Activated CD4-positive, alpha-beta T cell treated with anti-CD3 and anti-CD28 coated beads, Interleukin-2, amount 10 ng/mL, durations not matched to agents 24 days and 14 days (primary cell): ENCODE results near the gene MTG1. TPM values are rescaled to one million over a fixed set of nuclear protein-coding genes. Genes with fewer than 3 reads are reported as not detected.
A peak's percentile ranks its signal among the peaks of the same experiment; 100 is the strongest.
"Not testable (repeated sequence)": the region's sequence is repeated elsewhere in the genome, so short reads cannot be mapped to it uniquely, and the experiment has no call there.

Experiments used
- DNase-seq: peaks from one replicate; pipeline ENCODE4 v3.0.0; 2022
- H3K27ac Mint-ChIP-seq: one replicate; pipeline ENCODE4 v1.8.0; 2022; ENCODE audit warnings: mild to moderate bottlenecking, mixed read lengths
- H3K27me3 Mint-ChIP-seq: one replicate; pipeline ENCODE4 v1.8.0; 2022; ENCODE audit warnings: mixed read lengths
- H3K36me3 Mint-ChIP-seq: one replicate; pipeline ENCODE4 v1.8.0; 2022; ENCODE audit warnings: low read depth, mild to moderate bottlenecking, mixed read lengths
- H3K4me1 Mint-ChIP-seq: one replicate; pipeline ENCODE4 v1.8.0; 2021; ENCODE audit warnings: mixed read lengths
- H3K4me3 Mint-ChIP-seq: one replicate; pipeline ENCODE4 v1.8.0; 2022; ENCODE audit warnings: mild to moderate bottlenecking, moderate library complexity, mixed read lengths
- H3K9me3 Mint-ChIP-seq: one replicate; pipeline ENCODE4 v1.8.0; 2021; ENCODE audit warnings: mixed read lengths
- intact Hi-C: fragments of 100-400 bp; cut with micrococcal nuclease; formaldehyde crosslinking; loops from one replicate; pipeline ENCODE4 v1.15.1; 2023
- total RNA-seq: library from RNA; stranded (reverse); gene quantifications from 2 replicates; pipeline ENCODE4 v1.2.3, GENCODE V29; 2022

Gene MTG1
- total RNA-seq, 1 donor from 2014 or later = 66.8 TPM

DNA sequence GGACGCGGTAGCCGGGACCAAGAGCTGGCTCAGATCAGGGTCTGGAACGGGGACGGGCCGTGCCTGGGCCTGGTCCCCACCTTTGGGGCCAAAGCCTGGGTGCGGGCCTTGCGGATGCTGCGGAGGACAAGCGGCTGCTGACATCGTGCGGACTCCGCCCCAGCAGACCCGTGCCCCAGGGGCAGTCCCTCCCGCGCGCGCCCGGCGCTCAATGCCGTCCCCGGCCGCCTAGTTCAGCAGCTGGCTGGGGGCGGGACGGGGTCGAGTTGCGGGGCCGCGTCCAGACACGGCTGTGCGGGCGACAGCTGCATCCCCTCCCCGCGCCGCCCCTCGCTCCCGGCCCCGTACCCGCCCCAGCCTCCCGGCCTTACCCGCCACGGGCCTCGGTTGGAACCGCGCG lies 30.1 kb downstream of the MTG1 start:
- DNase-seq, H3K27ac Mint-ChIP-seq, H3K4me3 Mint-ChIP-seq, H3K36me3 Mint-ChIP-seq, H3K9me3 Mint-ChIP-seq, H3K27me3 Mint-ChIP-seq, intact Hi-C loops, H3K4me1 Mint-ChIP-seq: not testable (repeated sequence)

DNA sequence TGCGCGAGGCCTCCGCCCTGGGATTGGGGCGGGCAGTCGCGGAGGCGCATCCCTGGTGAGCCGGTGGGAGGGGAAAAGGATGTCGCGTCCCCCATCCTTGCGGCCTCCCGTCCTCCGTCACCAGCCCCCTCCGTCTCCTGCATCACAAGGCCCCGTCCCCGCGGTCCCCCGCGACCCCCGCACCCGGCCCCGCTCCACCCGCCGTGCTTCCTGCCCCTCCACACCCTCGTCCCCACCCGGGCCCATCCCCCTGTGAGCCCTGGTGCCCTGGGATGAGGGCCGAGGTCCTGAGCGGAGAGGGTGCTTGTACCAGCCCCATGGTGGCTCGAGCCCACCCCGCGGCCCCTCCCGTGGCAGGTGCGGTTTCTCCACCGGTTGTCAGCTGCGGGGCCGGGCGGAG lies 30.6 kb downstream of the MTG1 start, which contains the start of gene SPRN:
SPRN (minus strand) TSS at position 25 of the 400 bp plus-strand sequence. CDS start 944 bp downstream, outside the sequence.
- peaks cover 10% of the 10 kb centered on the region for H3K27me3 Mint-ChIP-seq
- peak within 1 kb of the TSS; percentile 39 for H3K4me3 Mint-ChIP-seq
- H3K36me3 Mint-ChIP-seq, intact Hi-C loops, H3K4me1 Mint-ChIP-seq, H3K27ac Mint-ChIP-seq, H3K9me3 Mint-ChIP-seq, DNase-seq: not testable (repeated sequence)

DNA sequence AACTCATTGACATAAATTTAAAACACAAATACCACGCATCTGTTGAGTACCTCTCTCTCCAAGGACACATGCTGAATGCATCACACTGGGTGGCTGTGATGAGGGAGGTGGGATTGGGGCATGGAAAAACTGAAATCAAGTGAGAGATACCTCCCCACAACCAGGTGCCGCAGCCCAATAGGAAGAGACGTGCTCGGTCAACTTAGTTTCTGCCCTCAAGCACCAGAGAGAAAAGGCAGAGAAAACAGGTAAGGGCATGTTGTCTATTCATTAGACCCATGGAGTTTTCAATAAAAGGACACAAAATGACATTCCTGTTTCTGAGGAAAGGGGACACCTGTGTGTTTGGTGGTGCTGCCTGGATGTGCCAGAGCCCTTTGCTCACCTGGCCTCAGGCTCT lies 35.6 kb downstream of the MTG1 start:
- H3K36me3 Mint-ChIP-seq, H3K4me3 Mint-ChIP-seq, H3K4me1 Mint-ChIP-seq, DNase-seq, H3K9me3 Mint-ChIP-seq, intact Hi-C loops, H3K27me3 Mint-ChIP-seq, H3K27ac Mint-ChIP-seq: not testable (repeated sequence)

DNA sequence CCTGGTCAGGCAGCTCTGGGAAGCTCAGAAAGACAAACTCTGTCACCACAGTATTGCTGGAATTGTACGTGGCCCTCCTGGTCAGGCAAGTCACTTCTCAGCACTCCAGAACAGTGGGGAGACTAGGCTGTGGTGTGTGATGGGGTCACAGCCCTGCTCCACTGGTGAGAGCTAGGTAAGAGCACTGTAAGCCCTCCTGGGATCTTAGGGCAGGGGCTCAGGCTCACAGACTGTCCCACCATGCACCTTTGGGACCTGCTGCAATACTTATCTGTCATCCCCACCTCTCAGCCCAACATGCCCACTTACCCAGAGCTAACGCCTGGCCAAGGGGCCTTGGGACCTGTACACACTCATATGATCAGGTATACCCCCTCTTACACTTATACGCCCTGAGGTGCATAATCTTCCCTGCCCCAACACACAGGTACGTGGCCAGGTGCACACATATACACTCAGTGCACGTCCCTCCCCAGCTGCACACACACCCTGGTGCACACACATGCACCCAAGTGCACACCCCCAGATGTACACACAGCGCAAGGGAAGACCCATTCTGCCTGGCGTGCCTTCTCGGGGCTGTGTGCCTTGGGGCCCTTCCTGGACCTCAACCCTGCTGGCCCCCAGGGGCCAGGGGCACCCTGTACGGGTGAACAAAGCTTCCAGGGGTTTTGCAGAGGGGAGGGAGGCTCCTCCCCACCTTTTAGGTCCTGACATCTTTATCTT lies 38.1 kb downstream of the MTG1 start:
- H3K36me3 Mint-ChIP-seq, DNase-seq, H3K9me3 Mint-ChIP-seq, H3K27ac Mint-ChIP-seq, H3K4me1 Mint-ChIP-seq, intact Hi-C loops, H3K4me3 Mint-ChIP-seq: not testable (repeated sequence)
- H3K27me3 Mint-ChIP-seq = peaks cover 11% of the 10 kb centered on the region

DNA sequence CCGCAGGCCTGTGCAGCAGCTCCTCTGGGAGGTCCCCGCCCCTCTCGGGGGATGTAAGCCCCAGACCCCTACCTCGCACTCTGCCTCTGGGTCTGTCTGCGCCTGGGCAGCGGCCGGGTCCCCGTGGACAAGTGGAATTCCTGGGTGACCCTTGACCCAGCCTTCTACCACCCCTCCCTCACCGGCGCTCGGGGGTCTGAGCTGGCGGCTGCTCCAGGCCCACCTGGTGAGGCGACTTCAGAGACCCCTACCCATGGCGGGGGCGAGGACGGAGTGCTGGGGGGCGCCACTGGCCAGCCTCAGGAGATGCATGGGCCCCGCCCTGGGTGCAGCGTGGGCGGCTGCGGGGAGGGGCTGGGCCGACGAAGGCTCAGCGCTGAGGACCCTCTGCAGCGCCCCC lies 38.8 kb downstream of the MTG1 start:
- intact Hi-C loops, DNase-seq, H3K9me3 Mint-ChIP-seq, H3K36me3 Mint-ChIP-seq, H3K27ac Mint-ChIP-seq, H3K4me3 Mint-ChIP-seq, H3K4me1 Mint-ChIP-seq: not testable (repeated sequence)
- peaks cover 15% of the 10 kb centered on the region for H3K27me3 Mint-ChIP-seq

DNA sequence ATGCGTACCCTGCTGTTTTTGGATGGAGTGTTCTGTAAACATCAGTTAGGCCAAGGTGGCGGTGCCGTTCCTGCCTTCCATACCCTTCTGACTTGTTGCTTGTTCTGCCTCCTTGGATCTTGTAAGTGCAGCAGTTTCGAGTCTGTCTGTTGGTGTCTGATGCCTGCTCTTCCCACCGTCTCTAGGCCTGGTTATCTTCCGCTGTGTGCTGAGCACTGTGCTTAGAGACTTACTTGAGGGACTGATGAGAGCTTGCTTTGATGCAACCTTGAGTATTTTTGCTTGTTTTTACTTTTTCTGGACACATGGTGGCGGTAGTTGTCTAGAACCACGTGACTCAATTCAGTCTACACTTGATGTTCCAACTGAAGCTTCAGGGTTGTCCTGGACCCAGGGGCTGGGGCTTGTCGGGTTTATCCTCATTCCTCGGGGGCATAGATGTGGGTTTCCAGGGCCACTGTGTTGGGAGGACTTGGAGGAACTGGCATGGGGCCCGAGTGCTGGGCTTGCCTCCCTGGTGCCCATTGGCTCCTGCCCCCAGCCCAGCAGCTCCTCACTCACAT lies 44.8 kb downstream of the MTG1 start:
- H3K9me3 Mint-ChIP-seq = no peaks in the 10 kb centered on the region
- DNase-seq = peak; percentile 76
- intact Hi-C loops = loop anchor here (2.0 kb wide), 1 partner anchor 82 kb away; no protein-coding TSS in a partner anchor
- H3K4me1 Mint-ChIP-seq = peaks cover 14% of the 10 kb centered on the region
- no peaks in the 10 kb centered on the region for H3K36me3 Mint-ChIP-seq
- peaks cover 9% of the 10 kb centered on the region for H3K27me3 Mint-ChIP-seq
- no peak overlapping the region for H3K27ac Mint-ChIP-seq
- no peak overlapping the region for H3K4me3 Mint-ChIP-seq

DNA sequence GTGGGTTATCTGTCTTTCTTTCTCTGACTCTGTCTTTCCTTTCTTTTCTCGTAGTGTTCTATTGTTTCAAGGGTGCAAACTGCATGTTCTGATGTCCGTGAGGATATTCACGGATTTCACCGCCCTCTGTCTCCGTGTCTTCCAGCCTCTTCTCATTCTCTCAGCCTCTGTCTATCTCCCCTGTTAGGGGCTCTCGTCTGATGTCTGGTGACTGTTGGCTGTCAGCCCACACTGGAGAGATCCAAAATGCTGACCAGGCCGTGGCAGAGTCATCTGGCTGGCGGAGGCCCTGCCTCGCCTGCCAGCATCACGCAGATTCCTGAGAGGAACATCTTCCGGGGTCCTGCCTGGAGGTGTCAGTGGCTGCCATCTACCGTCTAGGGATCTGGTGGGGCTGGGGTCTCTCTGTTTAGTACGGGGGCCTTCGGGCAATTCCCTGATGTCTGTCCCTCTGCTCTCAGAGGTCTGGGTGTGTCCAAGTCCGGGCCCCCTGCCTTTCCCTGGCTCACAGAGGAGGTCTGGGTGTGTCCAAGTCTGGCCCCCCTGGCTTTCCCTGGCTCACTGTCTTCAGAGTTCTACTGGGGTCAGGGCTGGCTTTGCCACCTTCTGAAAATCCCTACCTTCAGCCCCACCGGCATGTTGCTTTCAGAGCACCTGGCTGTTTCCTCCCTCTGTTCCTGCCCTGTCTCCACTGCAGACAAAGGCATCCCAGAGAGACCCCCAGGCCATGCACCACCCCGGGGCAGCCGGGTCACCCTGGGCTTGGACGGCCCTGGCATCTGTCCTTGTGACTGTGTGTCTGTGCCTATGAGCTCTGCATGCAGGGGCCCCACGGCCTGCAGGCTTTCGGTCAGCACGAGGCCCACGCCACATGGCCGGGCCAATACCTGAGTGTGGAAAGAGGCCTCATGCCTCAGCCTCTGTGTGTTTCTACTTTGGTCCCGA lies 45.8 kb downstream of the MTG1 start:
- DNase-seq = no peak
- intact Hi-C loops = loop anchor here (2.0 to 10.0 kb wide), 2 partner anchors 55 to 81 kb away; no protein-coding TSS in a partner anchor
- no peak overlapping the region for H3K27ac Mint-ChIP-seq
- H3K4me1 Mint-ChIP-seq = peaks cover 14% of the 10 kb centered on the region
- peaks cover 9% of the 10 kb centered on the region for H3K27me3 Mint-ChIP-seq
- no peaks in the 10 kb centered on the region for H3K36me3 Mint-ChIP-seq
- no peaks in the 10 kb centered on the region for H3K9me3 Mint-ChIP-seq
- no peak overlapping the region for H3K4me3 Mint-ChIP-seq

DNA sequence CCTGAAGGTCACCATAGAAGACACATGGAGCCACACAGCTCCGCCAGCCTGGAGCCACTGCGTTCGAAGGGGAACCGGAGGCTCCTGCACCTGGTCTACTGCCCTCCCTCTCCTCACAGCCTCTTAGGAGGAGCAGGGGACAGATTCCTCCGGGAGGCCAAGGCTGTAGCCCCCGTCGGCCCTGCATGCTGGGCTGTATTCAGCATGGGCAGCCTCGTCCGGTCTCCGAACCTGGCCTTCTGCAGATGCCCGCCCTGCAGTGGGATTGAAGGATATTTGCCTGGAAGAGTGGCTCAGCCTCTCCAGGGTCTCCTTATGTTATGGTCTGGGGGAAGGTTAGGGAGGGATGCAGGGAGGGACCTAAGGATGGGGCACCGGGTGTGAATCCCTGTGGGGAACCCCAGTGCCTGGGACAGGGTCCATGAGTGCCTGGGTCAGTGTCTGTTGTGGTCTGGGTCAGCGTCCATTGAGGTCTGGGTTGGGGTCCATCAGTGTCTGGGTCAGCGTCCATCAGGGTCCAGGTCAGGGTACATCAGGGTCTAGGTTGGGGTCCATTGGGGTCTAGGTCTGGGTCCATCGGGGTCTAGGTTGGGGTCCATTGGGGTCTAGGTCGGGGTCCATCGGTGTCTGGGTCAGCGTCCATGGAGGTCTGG lies 46.8 kb downstream of the MTG1 start:
- H3K4me1 Mint-ChIP-seq = peaks cover 14% of the 10 kb centered on the region
- peaks cover 3% of the 10 kb centered on the region for H3K36me3 Mint-ChIP-seq
- no peak overlapping the region for H3K4me3 Mint-ChIP-seq
- peaks cover 9% of the 10 kb centered on the region for H3K27me3 Mint-ChIP-seq
- H3K27ac Mint-ChIP-seq = no peak overlapping the region
- intact Hi-C loops = loop anchor here (10.0 kb wide), 1 partner anchor 54 kb away; no protein-coding TSS in a partner anchor
- no peaks in the 10 kb centered on the region for H3K9me3 Mint-ChIP-seq
- no peak for DNase-seq

DNA sequence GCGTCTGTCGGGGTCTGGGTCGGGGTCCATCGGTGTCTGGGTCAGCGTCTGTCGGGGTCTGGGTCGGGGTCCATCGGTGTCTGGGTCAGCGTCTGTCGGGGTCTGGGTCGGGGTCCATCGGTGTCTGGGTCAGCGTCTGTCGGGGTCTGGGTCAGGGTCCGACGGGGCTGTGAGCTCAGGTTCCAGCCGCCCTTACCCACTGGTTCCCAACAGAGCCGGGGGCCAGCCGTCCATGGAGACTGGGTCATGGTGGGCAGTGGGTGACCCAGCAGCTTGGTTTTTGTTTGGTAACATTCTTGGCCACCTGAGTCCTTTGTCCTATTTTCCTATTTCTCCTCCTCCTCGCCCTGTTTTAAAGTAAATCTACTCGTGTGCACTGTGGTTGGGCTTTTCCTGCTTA lies 47.4 kb downstream of the MTG1 start:
- H3K4me3 Mint-ChIP-seq, H3K36me3 Mint-ChIP-seq, H3K27ac Mint-ChIP-seq, DNase-seq, H3K9me3 Mint-ChIP-seq, H3K27me3 Mint-ChIP-seq: not testable (repeated sequence)
- intact Hi-C loops = loop anchor here (10.0 kb wide), 1 partner anchor 53 kb away; no protein-coding TSS in a partner anchor
- H3K4me1 Mint-ChIP-seq = peaks cover 14% of the 10 kb centered on the region

DNA sequence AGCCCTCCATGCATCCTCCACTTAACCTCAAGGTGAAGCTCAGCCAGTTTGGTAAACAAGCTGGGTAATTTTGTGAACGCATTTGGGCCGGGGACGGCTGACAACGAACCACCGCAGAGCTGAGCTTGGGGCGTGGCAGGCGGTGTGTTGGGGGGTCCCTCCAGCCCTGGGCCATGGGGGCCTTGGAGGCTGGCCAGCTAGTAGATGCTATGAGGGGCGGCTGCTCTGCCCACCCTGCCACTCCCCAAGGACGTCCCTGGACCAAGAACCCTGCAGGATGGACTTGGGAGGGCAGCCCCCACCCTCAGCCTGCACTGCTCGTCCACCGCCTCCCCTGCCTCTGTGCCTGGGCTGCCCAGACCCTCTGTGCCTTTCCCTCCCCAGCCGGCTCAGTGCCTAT lies 47.8 kb downstream of the MTG1 start:
- DNase-seq = peak; percentile 46
- Mint-ChIP-seq H3K27me3 (peaks cover 4% of the 10 kb centered on the region), H3K4me3 (no peak overlapping the region), H3K36me3 (peaks cover 3% of the 10 kb centered on the region), H3K27ac (no peak overlapping the region), H3K4me1 (peaks cover 14% of the 10 kb centered on the region), H3K9me3 (peaks cover 3% of the 10 kb centered on the region)
- intact Hi-C loops = loop anchor here (10.0 kb wide), 1 partner anchor 53 kb away; no protein-coding TSS in a partner anchor

DNA sequence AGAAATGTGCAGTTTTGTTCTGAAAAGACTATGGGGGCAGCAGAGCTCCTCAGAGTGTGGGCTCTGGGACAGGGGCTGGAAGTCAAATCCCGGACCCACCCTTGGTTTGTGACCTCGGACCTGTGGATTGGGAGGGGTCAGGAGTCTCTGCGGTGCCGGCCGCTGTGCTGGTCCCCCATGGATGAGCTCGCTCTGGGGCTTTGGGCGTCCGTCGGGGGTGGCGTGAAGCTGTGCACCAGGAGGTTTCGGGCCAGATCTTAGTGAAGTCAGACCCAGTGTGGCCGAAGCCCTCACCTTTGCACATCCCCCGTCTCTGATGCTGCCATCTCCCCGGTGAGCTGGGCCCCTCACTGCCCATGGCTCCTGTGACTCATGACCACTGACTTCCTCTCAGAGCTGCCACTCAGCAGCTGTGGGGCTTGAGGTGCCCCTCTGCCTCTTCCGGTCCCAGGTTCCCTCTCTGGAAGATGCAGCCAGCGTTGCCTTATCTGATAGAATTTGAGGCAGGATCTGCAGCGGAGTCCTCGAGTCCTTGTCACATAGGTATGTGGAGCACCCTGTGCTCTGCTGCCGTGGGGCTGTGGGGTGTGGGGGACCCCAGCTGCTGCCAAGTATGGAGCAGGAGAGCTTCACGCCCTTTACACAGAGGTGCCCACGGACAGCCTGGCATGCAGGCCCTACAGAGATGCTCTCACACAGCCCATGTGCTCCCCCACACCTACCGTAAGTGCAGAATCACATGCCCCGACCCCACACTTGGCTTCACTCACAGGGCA lies 48.4 kb downstream of the MTG1 start:
- Mint-ChIP-seq H3K27ac (no peak overlapping the region), H3K36me3 (peaks cover 3% of the 10 kb centered on the region), H3K27me3 (peaks cover under 1% of the 10 kb centered on the region), H3K4me3 (peak overlapping the region; percentile 32), H3K4me1 (peaks cover 14% of the 10 kb centered on the region), H3K9me3 (peaks cover 6% of the 10 kb centered on the region)
- DNase-seq = peak; percentile 58
- intact Hi-C loops = loop anchor here (10.0 kb wide), 1 partner anchor 52 kb away; no protein-coding TSS in a partner anchor

DNA sequence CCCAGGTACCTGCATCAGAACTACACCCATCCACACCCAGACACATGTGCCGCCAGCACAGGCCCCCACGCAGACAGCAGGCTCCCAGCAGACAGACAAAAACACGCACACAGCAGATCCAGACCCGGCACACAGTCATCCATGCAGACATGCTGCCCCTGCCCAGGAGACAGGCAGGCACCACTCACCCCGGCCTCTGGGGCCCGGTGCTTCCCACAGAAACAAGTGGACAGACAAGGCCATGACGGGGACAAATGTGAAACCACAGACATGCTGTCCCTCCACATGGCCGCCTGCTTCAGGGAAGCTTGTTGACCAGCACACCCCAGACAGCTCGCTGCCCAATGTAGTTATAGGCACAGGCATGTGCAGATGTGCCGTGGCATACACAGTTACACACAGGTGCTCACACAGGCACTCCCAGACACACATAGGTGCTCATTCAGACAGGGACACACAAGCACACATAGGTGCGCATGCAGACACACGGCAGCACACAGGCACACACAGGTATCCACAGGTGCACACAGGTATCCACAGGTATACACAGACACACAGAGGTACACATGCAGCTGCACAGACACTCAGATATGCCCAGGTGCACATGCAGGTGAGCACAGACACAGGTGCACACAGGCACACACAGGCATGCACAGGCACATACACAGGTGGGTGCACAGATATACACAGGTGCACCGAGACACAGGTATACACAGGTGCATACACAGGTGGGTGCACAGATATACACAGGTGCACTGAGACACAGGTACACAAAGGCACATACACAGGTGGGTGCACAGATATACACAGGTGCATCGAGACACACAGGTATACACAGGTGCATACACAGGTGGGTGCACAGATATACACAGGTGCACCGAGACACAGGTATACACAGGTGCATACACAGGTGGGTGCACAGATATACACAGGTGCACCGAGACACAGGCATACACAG lies 49.3 kb downstream of the MTG1 start:
- Mint-ChIP-seq H3K4me3 (no peak overlapping the region), H3K27ac (no peak overlapping the region), H3K9me3 (peaks cover 14% of the 10 kb centered on the region), H3K36me3 (peaks cover 7% of the 10 kb centered on the region), H3K27me3 (no peaks in the 10 kb centered on the region), H3K4me1 (peaks cover 14% of the 10 kb centered on the region)
- intact Hi-C loops = loop anchor here (10.0 kb wide), 1 partner anchor 52 kb away; no protein-coding TSS in a partner anchor
- no peak for DNase-seq
